HG03571 (cell line): Measurements from ENCODE around the gene TUBA1A.
"Not testable (repeated sequence)": the region's sequence is repeated elsewhere in the genome, so short reads cannot be mapped to it uniquely, and the experiment has no call there.

Source experiments
- ATAC-seq: cut with Tn5 transposase; IDR thresholded peaks from one replicate; pipeline ENCODE4 v1.9.1; 2021; ENCODE audit not compliant: unreplicated experiment

Gene TUBA1A

GRCh38 chr12:49188916-49189367, at the start of gene TUBA1A:
TUBA1A (minus strand) TSS chr12:49189080; CDS start chr12:49188979, 101 bp downstream.
- ATAC-seq: peak; percentile 81

GRCh38 chr12:49236423-49236822, 47.5 kb upstream of the TUBA1A start:
- ATAC-seq: no peak

GRCh38 chr12:49233842-49234526, 45.1 kb upstream of the TUBA1A start:
- ATAC-seq: no peak

DNA sequence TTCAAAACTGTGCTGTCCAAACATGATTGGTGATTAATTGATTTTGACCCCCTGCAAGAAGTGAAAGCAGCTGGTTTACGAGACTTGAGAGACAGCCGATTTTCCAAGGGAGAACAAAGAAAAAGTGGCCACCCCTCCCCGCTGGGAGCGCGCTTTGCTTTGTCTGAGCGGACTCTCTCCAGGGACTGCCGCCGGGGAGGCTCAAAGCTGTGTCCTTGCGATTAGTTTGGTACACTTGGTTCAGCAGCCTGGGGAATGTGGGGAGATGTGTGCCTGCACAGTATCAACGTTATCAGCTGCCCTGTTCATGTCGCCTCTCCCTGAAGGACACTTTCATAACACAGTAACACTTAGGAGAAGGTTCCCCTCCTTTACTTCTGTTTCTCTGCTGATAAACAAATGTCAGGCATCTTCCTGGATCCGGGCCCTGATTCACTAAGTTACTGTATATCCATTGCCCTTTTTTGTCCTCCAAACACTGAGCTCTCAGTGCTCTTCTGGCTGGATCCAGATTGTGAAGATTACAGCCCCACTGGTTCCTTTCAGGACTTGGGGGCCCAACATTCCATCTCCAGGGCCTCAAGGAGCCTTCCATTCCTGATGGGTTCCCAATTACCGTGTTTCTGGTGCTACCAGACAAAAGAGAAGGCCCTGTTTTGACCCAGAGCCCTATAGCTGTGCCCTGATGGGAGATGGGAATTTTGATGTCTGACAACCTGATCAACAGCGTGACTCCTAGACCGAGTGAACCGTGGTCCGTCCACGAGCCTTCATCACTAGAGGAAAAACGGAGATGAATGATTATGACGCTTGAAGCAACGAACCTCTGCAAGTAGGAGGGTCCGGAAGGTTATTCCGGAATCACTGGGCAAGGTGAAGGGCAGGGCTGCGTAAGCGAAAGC, 44.3 kb upstream of the TUBA1A start:
- no peak for ATAC-seq

DNA sequence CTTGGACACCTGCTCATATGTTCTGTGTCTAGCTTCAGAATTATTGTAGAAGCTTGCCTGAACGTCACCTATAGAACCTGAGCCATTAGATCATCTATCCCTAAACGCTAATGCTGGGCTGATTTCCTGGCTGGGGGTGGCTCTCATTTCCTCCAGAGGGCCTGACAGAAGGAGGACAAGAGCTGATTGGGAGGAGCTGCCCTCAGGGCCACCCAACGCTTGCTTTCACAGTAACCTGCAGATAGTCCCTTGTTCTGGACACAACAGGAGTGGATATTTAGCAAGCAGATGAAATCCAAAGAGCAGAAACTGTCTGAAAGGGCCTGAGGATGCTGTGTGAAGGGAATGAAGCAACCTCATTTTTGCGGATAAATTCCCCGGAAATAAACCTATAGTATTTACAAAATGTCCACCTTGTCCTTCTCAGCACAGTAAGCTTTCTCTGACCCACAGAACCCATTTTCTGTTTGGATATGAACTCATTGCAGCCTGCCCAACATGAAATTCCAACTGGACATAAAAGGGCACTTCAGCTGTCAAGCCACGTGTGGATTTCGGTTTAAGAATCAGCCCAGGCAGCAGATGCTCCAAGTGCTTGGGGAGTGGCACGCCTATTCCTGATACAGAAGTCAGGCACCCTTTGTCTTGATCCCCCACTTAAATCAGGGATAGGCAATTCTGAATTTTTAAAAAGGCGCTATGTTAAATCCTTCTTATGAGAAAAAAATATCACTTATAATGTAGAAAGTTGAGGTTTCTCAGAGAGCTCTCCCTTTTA, 43.2 kb upstream of the TUBA1A start:
- ATAC-seq: no peak

- ATAC-seq: no peak
Observed at GRCh38 chr12:49230805-49231194, 41.9 kb upstream of the TUBA1A start.

- no peak for ATAC-seq
Observed at GRCh38 chr12:49230176-49230804, 41.4 kb upstream of the TUBA1A start.

GRCh38 chr12:49228653-49229052, 39.8 kb upstream of the TUBA1A start:
- no peak for ATAC-seq

DNA sequence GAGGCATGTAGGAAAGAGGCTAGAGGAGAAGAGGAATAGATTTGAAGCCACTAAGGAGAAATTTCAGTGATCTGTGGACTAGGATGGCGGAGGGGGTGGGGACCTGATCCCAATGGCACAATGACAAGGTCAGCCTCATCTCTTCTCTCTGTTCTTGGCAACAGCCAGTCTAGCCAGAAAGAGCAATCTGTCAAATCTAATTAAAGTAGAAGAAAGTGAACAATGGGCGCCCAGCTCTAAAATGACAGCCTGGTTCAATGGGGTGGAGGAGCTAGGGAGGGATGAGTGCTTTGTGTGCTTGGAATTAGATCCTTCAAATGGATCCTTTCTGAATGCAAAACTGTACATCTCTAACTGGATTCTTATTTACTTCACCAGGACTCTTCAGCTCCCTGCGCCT, 38.8 kb upstream of the TUBA1A start:
- ATAC-seq: no peak

DNA sequence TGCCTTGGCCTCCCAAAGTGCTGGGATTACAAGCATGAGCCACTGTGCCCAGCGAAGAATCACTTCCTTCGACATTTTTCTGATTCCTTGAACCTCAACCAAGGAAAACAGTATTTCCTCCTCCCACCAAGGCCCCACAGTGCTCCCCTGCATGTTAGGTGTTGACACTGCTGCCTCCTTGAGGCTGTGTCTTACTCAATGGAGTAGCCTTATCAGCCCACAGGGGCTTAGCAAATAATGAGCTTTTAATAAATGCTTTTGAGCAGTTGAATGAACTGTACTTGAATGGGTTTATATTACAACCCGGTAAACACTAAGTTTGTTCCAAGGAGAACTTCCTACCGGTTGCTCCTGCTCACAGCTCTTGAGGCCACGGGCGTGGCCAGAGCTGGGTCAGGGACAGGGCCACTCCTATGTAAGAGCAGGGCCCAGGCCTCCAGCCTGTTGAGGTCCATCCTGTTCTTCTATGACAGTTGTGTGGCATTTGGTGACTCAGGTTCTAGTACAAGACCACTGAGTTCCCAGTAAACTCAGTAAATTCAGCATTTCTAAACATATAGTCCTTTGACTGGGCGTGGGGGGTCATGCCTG, 36.8 kb upstream of the TUBA1A start:
- ATAC-seq: no peak

GRCh38 chr12:49223590-49224369, 34.9 kb upstream of the TUBA1A start:
- no peak for ATAC-seq

- ATAC-seq: no peak
Observed at GRCh38 chr12:49223122-49223521, 34.2 kb upstream of the TUBA1A start.

DNA sequence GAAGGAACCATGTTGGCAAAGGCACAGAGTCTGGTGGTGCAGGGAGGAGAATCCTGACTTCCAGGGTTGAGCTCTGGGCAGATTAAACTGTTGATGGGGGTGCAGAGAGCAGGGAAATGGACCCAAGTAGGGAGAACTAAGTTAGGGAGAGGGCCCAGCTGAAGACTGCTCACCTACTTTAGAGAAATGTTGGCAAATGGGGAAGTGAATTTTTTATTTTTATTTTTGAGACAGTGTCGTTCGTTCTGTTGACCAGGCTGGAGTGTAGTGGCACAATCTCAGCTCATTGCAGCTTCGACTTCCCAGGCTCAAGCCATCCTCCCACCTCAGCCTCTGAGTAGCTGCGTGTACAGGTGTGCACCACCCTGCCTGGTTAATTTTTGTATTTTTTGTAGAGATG, 32.1 kb upstream of the TUBA1A start:
- no peak for ATAC-seq

GRCh38 chr12:49219417-49220026, 30.6 kb upstream of the TUBA1A start:
- no peak for ATAC-seq

- no peak for ATAC-seq
Observed at GRCh38 chr12:49212572-49212971, 23.7 kb upstream of the TUBA1A start.

DNA sequence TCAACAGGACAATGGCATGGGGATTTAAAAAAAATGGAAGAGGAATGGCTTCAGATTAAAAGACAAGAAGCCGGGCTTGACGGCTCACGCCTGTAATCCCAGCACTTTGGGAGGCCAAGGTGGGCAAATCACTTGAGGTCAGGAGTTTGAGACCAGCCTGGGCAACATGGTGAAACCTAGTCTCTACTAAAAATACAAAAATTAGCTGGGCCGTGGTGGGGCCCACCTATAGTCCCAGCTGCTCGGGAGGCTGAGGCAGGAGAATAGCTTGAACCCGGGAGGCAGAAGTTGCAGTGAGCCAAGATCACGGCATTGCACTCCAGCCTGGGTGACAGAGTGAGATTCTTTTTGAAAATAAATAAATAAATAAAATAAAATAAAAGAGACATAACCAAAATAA, 21.8 kb upstream of the TUBA1A start:
- ATAC-seq: not testable (repeated sequence)

GRCh38 chr12:49208676-49209075, 19.8 kb upstream of the TUBA1A start:
- ATAC-seq: no peak

- no peak for ATAC-seq
Observed at GRCh38 chr12:49208146-49208545, 19.3 kb upstream of the TUBA1A start.

DNA sequence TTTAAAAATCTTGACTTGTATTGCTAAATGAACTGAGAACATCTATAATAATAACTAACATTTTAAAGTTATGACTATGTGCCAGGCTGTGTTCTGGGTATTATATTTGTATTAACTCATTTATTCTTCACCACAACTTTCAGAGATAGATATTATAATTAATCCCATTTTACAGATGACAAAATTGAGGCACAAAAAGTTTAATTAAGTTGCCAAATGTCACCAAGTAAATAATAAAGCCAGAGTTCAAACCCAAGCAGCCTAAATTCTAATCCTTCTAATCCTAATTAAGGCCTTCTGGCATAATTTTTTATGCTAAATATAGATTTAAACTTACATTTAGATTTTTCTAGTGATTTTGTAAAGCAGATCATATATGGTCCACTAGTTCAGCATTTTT, 17.5 kb upstream of the TUBA1A start:
- no peak for ATAC-seq
